HepG2 (cell line): ENCODE measurements around the gene RHBDF2. TPM values are rescaled to one million over a fixed set of nuclear protein-coding genes. Genes with fewer than 3 reads are reported as not detected.

Source experiments
- DPF2 ChIP-seq: sonication (generic); formaldehyde crosslinking; IDR thresholded peaks from 2 replicates; pipeline ENCODE4 v1.4.0; 2020; ENCODE audit warnings: mild to moderate bottlenecking, low read depth, missing genetic modification reagents, borderline replicate concordance
- EED ChIP-seq: sonication (generic); formaldehyde crosslinking; IDR thresholded peaks from 2 replicates; pipeline ENCODE4 v1.5.0; 2020; ENCODE audit warnings: mild to moderate bottlenecking, missing genetic modification reagents
- FOSL2 ChIP-seq: sonication (generic); formaldehyde crosslinking; IDR thresholded peaks from 2 replicates; pipeline ENCODE4 v1.4.0; 2020; ENCODE audit warnings: missing genetic modification reagents
- FUBP1 ChIP-seq: sonication (generic); formaldehyde crosslinking; IDR thresholded peaks from 2 replicates; pipeline ENCODE4 v1.5.1; 2020; ENCODE audit warnings: missing genetic modification reagents, mild to moderate bottlenecking, borderline replicate concordance
- GRHL1 ChIP-seq: sonication (generic); formaldehyde crosslinking; conservative IDR thresholded peaks from 2 replicates; pipeline ENCODE4 v1.8.0; 2022; ENCODE audit warnings: missing genetic modification reagents
- HDAC2 ChIP-seq: sonication (generic); formaldehyde crosslinking; IDR thresholded peaks from 2 replicates; pipeline ENCODE4 v1.4.0; 2020; ENCODE audit warnings: missing genetic modification reagents
- MXD3 ChIP-seq: IDR thresholded peaks from 2 replicates; pipeline ENCODE4 v1.6.1; 2016; ENCODE audit warnings: mild to moderate bottlenecking, missing biosample characterization, missing genetic modification reagents
- NCOA2 ChIP-seq: sonication (generic); formaldehyde crosslinking; IDR thresholded peaks from 2 replicates; pipeline ENCODE4 v1.8.0; 2022; ENCODE audit warnings: inconsistent platforms
- SCMH1 ChIP-seq: sonication (generic); formaldehyde crosslinking; IDR thresholded peaks from 2 replicates; pipeline ENCODE4 v1.9.0; 2021; ENCODE audit warnings: missing genetic modification reagents, mild to moderate bottlenecking, borderline replicate concordance
- SIX1 ChIP-seq: sonication (generic); formaldehyde crosslinking; IDR thresholded peaks from 2 replicates; pipeline ENCODE4 v1.4.0; 2020; ENCODE audit warnings: missing genetic modification reagents, borderline replicate concordance
- SIX4 ChIP-seq: sonication (generic); formaldehyde crosslinking; IDR thresholded peaks from 2 replicates; pipeline ENCODE4 v1.4.0; 2020; ENCODE audit warnings: missing genetic modification reagents
- SMARCC2 ChIP-seq: fragments of 450-650 bp; IDR thresholded peaks from 2 replicates; pipeline ENCODE4 v1.6.1; 2017; ENCODE audit warnings: antibody characterized with exemption, mild to moderate bottlenecking
- TEAD3 ChIP-seq: optimal IDR thresholded peaks from 2 replicates; pipeline ENCODE3; 2016; ENCODE audit warnings: borderline replicate concordance
- TMF1 ChIP-seq: sonication (generic); formaldehyde crosslinking; IDR thresholded peaks from 2 replicates; pipeline ENCODE4 v1.8.1; 2022; ENCODE audit warnings: low read depth, missing genetic modification reagents
- ZBTB14 ChIP-seq: sonication (generic); formaldehyde crosslinking; IDR thresholded peaks from 2 replicates; pipeline ENCODE4 v1.4.0; 2020; ENCODE audit warnings: missing genetic modification reagents
- ZBTB49 ChIP-seq: sonication (generic); formaldehyde crosslinking; IDR thresholded peaks from 2 replicates; pipeline ENCODE4 v1.4.0; 2020; ENCODE audit warnings: missing genetic modification reagents, borderline replicate concordance
- ZNF138 ChIP-seq: sonication (generic); formaldehyde crosslinking; IDR thresholded peaks from 2 replicates; pipeline ENCODE4 v1.5.0; 2020; ENCODE audit warnings: mild to moderate bottlenecking, low read depth, missing genetic modification reagents
- polyA plus RNA-seq, 8 experiments: library from polyadenylated mRNA; depleted of rRNA in 3 of 8; stranded (reverse) in 7 of 8; unstranded in 1 of 8; fragments of >200 nt; fragmentation: Illumina TruSeq in 4 of 8; extraction: Trizol in 4 of 8; gene quantifications; 2 replicates each; pipeline versions ENCODE4 v1.2.1 to v1.2.3, GENCODE V29; 2011 to 2016; ENCODE audit warnings: low read depth in 4 of 8, missing spikeins in 1 of 8, mixed read lengths in 1 of 8; ENCODE audit not compliant: insufficient read depth in 1 of 8
- total RNA-seq, 5 experiments: library from RNA; depleted of rRNA; stranded (reverse); fragments of >200 nt; fragmentation: Illumina TruSeq; extraction: Trizol; gene quantifications; 2 replicates each; pipeline ENCODE4 v1.2.3, GENCODE V29; 2016; ENCODE audit warnings: low read depth in 1 of 5
- TF ChIP-seq, protein P1 (sequence below): sonication (generic); formaldehyde crosslinking; IDR thresholded peaks from 2 replicates; pipeline ENCODE4 v1.4.0; 2020; ENCODE audit warnings: missing genetic modification reagents, borderline replicate concordance

The RHBDF2 gene
- total and polyA plus RNA-seq, 2 of the 13 experiments (the other 11 are each of a cell fraction or from before 2014, with no cell fraction given) = 7.8 to 24.2 TPM

- TF ChIP-seq FUBP1 = no peak
- peak; percentile 22; the same call in 1 of the 2 replicates for TF ChIP-seq FOSL2 (CRISPR knock-in tag)
- no peak for TF ChIP-seq ZBTB14 (CRISPR knock-in tag)
- TF ChIP-seq ZNF138 = peak; percentile 74; the same call in 1 of the 2 replicates
- TF ChIP-seq GRHL1 = no peak
- no peak for TF ChIP-seq SCMH1 (CRISPR knock-in tag)
- no peak for TF ChIP-seq TEAD3 (CRISPR knock-in tag)
- no peak; the same call in 1 of the 2 replicates for TF ChIP-seq TMF1 (CRISPR knock-in tag)
- no peak for TF ChIP-seq SIX4 (CRISPR knock-in tag)
- TF ChIP-seq, protein P1, sequence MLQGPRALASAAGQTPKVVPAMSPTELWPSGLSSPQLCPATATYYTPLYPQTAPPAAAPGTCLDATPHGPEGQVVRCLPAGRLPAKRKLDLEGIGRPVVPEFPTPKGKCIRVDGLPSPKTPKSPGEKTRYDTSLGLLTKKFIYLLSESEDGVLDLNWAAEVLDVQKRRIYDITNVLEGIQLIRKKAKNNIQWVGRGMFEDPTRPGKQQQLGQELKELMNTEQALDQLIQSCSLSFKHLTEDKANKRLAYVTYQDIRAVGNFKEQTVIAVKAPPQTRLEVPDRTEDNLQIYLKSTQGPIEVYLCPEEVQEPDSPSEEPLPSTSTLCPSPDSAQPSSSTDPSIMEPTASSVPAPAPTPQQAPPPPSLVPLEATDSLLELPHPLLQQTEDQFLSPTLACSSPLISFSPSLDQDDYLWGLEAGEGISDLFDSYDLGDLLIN (CRISPR knock-in tag) = no peak
- TF ChIP-seq NCOA2 (CRISPR knock-in tag) = peak; percentile 60; the same call in 1 of the 2 replicates
- no peak for TF ChIP-seq DPF2
- TF ChIP-seq EED = no peak
- TF ChIP-seq HDAC2 = 0 out of 2 replicates have a peak, but pooled peaks have one; percentile 33
- no peak for TF ChIP-seq MXD3 (CRISPR knock-in tag)
- TF ChIP-seq ZBTB49 (CRISPR knock-in tag) = no peak
- TF ChIP-seq SMARCC2 = no peak
- TF ChIP-seq SIX1 (CRISPR knock-in tag) = peak; percentile 70; the same call in 1 of the 2 replicates
Measured at GRCh38 chr17:76548378-76549214, 47.4 kb upstream of the RHBDF2 start (continued).
